ENCODE data around the gene PHF14.

PHF14 gene

DNA sequence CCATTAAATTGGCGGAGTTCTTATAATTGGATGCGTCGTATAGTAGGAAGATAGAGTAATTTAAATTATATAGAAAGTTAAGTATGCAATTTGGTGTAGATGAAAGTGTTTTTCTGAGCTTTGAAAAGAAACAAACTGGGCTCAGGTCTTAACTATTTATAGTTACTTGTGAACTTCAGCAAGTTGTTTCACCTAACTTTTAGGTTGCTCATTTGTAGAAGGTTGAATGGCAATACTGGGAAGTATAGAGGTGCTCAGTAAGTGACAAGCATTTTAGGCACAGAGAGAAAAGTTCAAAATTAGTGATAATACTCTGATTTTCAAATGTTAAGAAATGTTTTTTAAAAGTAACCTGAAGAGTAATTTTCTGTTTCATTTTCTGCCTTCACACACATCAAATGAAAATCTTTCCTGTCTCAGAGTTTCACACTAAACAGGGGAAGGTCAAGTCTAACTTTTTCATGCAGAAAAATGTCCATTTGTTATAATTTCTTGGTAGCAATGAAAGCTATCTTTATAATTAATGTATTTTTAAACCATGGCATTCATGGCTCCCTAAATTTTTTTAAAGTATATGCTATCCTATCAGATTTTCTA lies 146.5 kb downstream of the PHF14 start:
- no peak for FAIRE-seq

DNA sequence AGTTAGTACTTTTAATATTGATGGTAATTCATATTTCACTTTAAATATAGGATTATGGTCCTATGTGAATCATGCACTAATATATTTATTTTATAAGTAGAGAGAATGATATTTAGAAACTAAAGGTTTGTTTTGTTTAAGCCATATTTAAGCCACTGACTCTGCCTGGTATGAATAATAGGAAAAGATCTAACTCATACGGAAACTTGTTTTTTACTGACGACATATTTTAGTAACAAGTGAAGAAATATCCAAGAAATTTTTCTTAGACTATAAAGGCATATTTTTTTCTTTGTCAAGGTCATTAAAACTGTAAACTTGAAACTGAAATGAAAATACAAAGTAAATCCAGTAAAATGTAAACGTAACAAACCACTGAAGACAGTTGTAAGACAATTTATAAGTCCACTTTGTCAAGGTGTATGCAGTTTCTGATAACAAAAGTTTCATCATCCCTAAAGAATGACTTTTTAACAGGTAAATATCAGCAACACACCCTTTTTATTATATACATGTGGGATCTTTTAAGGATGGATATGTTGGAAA lies 147.1 kb downstream of the PHF14 start:
- FAIRE-seq: no peak

DNA sequence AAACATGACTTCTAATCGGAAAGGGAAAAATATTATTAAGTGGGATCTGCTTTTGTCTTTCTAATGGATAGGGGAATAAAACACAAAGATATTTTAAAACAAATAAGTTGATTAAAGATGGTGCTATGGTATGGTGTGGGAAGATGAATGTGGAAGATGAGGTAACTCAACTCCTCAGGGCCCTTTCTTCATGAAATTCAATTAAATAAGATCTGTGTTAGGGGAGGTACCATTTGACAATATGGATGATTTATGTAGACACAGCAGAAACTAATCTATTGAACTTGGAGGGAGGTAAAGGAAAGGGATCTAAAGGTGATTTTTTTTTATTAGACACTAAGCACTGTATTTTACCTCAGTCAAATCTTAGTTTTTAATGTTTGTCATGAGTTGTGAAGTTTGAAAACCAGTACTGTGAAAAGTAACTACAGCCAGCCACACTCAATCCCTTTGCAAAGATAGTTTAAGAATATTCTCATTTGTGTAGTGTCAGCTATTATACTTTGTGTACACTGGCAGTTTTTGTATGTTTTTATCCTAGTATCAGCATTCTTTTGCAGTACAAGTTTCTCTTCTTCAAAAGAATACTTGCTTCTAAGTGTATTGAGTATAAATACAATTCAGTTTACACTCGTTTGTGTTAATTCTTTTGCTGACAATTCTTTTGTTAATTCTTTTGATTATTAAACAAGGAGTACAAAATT lies 151.3 kb downstream of the PHF14 start:
- no peak for FAIRE-seq

DNA sequence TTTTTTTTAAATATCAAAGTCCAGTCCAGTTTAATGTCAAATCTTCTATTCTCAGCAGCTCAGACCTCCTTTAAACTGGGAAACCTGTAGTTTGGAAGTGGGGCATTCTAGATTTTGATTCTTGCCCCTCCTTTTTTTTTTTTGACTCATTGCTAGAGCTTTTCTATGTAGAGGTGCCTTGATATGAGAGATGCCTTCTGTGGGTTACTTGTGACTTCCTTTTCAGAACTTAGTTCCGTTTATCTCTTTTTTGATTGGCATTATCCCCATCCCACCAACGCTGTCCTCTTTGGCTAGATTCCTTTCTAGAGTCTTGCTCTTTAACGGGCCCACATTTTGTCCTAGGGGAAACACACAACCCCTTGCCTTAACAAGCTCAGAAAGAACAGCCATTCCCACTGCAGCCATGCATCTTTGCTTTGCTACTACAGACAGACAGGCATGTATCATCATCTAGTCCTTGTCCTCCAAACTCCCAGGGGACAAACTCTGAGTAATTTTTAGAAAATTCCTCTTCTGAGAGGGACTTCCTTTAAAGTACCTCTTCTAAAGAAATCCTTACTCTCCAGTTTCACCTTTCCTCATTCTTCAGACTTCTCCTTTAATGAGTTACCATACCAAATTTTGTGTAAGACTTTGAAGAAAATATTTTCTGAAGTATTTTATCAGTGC lies 153.6 kb downstream of the PHF14 start:
- FAIRE-seq: no peak

DNA sequence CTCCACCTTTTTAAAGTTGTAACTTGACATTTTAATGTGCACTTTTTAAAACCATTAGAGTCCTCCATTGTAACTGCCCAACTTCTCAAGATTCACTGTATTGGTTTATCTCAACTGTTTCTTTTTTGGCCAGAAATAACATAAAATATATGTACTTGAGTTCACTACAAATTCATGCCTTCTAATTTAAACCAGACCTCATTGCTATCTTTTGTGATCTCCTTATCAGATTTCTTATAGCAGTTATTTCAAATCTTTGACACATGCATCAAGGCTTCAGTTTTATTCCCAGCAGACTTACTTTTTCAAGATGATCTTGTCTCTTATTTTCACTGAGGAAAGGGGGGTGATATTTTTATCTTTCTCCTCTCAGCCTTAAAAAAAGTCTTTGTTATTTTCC lies 154.3 kb downstream of the PHF14 start:
- FAIRE-seq: no peak

DNA sequence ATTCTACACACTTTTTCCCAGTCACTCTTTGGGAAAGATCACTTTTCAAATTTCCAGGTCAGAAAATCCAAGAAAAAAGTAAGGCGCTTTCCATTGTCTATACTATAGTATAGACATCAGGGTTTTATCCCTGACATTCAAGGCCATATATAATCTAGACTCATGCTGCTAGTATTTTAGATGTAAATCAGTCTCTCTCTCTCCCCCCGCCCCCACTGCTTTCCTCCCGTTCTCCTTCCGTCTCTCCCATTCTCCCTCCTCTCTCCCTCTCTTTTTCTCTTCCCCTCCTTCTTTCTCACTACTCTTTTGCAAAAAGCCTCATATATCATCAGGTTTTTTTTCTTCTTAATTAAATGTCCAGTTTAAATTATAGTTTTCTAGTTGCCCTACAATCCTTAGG lies 154.8 kb downstream of the PHF14 start:
- FAIRE-seq: no peak

DNA sequence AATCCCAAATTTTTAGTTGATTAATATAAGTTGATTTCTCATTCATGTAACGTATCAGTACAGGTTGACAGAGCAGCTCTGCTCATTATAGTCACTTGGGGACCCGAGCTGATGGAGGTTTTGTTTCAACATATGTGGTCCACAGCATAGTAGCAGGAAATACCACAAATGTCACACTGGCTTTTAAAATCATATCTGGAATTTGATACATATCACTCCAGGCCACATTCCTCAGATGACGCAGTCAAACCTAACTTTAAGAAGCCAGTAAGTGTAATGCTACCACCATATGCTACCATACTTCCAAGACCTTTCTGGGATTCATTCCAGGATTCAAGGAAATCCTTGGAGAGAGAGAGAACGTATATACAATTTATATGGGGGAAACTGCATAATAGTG lies 156.3 kb downstream of the PHF14 start:
- FAIRE-seq: no peak

DNA sequence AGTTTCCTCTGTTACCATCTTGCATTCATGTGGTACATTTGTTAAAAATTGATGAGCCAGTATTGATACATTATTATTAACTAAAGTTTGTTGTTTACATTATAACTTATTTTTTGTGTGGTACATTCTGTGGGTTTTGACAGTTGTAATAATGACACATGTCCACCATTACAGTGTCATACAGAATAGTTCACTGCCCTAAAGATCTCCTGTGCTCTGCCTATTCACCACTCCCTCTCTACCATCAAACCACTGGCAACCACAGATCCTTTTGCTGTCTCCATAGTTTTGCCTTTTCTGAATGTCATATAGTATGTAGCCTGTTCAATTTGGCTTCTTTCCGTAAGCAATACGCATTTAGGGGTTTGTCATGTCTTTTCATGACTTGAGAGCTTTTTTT lies 156.9 kb downstream of the PHF14 start:
- no peak for FAIRE-seq

DNA sequence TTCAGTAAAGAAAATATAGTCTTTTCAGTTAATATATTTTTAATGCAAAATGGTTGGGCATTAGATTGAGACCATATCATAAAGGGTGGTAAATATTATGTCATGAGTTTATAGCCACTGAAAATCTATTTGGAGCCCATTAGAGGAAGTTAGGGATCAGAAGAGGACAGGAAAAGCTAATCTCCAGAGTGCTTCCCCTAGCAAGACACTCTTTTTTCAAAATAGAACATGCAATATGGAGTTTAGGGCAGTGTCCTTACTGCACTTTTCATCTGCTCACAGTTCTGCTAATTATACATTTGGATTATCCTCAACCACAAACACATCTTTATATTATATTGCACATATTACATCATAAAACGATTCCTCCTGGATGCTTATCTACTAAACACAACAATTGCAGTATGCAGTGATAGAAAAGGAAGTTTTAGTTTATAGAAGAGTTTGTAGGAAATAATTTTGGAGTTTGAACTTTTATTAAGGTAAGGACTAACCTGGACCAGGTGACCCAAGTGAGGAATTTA lies 159.8 kb downstream of the PHF14 start:
- FAIRE-seq: no peak

DNA sequence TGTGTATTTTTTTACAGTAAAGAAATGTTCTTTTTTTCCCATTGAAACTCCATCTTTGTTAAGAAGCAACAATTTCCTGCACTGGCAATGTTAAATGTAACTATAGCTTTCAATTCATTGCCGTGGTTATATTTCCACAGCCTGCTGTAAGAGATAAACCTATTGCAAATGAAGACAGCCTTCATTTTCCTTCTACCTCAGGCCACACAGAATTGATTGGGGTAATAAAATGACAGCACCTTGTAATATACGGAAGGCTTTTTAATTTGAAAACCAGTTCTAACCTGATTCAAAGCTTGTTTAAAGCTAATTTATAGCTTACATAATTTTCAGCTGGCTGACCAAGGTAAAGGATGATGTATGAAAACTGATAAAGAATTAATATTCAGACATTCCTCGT lies 161.9 kb downstream of the PHF14 start:
- FAIRE-seq: no peak

DNA sequence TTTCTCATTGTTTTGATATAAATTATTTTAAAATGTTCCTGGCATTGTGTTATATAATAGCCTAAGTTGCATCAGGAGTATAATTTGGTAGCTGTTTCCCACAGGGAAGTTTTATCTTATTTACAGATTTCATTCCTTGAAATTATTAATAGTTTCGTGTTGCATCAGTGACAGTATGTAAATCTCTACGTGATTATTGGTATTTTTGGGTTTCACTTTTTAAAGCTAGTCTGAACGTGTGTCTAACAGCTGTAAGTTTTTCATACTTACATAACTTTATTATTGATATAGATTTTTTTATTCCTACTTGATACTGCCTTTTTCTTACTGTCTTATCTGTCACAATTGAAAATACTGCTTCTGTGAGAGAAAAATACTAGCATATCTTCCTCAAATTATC lies 167.9 kb downstream of the PHF14 start:
- FAIRE-seq: no peak

DNA sequence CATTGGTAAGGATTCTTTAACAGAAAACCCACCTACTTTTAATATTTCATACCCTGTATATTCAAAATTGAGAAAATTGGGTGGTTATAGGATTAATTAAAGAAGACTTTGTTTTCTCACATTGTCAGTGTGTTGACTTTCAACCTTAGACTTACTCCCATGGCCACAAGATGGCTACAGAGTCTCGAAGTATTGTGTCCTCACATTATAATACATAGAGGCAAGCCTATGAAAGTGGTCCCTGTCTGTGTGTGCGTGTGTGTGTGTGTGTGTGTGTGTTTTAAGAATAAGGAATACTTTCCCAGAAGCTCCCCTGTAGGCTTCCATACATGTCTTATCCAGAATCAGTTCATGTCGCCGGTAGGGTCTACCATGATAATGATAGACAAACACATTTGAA lies 180.0 kb downstream of the PHF14 start:
- FAIRE-seq: no peak

DNA sequence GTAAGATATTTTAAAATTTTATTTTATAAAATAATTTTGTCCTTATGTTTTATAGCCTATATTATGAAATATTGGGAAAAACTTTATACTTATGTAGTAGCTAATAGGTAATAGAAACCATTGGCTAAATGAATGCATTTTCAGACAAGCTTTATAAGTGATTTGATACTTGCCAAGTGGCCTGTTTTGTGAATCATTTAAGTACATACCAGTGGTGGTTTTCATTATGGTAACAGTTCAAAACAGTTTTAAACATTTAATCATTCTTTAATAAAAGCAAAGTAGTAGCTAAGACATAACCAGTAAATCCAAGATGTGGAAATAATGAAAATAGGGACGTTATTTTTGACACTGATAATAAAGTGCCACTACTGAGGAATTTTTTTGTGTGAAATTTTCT lies 182.2 kb downstream of the PHF14 start:
- FAIRE-seq: no peak

DNA sequence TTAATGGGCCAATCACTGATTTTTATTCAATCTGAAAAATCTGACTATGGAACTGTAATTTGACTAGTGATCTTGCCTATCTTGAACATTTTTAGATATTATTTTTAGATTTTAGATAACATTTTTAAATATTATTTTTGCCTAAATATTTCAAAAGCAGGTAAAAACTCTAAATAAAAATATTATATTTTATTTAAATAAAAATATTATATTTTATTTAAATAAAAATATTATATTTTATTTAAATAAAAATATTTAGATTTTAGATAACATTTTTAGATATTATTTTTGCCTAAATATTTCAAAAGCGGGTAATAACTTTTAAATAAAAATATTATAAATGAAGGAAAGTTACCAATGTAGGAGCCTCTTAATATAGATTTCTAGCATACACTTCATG lies 187.8 kb downstream of the PHF14 start:
- FAIRE-seq: peak; percentile 98

DNA sequence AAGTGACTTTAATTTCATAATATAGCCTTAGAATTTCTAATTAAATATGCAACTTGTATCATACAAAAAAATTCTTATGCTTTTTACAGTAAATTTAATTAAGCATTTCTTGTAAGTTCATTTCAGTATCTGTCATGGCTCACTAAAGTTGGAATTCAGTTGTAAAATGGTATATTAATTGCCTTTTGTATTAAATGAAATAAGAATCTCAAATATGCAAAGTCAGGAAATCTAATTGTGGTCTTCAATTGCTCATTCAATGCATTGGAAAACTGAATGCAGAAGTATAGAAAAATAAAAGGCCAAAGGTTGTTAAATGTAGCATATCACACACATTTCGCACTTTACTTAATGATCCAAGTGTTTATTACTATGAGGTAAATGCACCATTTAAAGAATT lies 189.5 kb downstream of the PHF14 start:
- no peak for FAIRE-seq

DNA sequence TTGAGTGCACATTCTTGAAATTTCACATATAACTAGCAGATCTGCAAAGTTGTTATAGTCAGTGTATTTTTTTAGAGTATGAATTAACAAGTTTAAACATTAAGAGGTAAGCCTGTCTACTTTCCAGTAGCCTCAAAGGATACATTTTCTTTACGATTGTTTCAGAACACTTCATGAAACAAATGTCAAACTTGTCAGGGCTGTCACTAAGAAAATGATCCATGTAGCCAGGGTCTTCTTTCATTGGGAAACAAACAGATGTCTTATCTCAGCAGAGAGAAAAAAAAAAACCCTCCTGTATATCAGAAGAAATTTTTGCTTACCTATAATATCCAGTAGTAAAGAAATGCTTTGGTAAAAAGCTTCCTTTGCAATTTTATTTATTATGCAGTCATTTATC lies 192.4 kb downstream of the PHF14 start:
- no peak for FAIRE-seq

DNA sequence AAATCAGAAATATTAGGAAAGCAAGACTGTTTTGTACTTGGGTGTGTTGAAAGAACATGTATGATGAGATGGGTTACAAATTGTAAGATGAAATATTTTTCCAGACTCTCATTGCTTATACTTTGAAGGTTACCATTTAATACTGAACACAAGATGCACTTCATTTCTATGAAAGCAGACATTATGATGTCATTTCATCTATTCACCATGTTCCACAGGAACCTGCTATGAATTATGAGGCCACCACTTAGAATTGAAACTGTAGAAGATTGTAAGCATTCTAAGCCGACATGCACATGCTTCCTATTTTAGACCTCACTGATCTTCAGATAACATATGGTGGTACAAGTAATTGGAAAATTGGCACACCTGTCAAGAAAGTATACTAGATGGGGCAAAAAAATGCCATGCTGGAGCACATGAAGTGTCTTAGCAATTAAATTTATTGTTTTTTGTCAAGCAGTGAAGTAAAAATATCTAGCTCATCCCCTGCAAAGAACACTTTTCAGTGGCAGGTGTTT lies 195.0 kb downstream of the PHF14 start:
- FAIRE-seq: no peak

DNA sequence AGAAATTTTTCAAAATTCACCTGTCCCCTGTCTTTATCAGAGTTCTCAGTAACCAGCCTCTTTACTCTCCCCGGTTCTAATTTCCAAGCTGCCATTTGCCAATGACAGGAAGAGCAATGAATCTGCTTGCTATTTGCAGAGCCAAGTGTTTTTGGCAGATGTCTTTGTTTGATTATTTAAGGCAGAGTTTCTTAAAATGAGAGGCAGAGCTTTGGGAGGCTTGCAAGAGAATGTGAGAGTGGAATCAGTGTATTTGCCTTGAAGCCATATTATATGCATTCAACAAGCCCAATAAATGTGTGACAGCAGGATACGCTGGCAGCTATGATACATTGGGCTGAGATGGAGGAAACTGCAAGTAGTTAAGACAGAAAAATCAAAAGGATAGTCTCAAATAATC lies 196.5 kb downstream of the PHF14 start:
- FAIRE-seq: no peak

DNA sequence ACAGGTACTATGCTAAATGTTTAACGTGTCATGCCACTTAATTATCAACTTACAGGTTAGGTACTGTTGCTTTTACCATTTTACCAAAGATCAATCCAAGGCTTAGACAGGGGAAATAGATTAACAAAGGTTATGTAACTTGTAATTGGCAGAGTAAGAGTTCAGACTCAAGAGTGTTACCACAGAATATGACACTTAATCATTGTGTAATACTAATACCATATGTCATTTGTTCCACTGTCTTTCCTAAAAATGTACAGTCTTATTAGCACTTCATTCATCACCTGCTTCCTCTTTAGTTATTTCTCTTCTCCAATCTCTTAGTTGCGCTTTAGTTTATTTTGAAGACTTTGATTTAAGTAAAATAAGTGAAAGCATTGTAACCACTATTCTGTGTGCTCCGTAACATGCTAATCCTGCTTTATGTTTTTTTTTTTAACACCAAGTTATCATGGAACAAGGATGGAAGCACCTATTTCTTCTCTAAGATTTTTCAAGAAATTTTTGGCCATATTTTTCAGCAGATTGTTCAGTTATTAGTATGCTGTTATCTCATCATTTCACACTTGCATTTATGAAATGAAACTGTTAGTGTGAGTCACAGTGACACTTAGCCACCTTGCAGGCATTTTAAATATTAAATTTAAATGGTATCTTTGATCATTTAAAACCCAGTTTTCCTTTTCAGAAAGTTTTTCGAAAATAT lies 197.3 kb downstream of the PHF14 start:
- no peak for FAIRE-seq

DNA sequence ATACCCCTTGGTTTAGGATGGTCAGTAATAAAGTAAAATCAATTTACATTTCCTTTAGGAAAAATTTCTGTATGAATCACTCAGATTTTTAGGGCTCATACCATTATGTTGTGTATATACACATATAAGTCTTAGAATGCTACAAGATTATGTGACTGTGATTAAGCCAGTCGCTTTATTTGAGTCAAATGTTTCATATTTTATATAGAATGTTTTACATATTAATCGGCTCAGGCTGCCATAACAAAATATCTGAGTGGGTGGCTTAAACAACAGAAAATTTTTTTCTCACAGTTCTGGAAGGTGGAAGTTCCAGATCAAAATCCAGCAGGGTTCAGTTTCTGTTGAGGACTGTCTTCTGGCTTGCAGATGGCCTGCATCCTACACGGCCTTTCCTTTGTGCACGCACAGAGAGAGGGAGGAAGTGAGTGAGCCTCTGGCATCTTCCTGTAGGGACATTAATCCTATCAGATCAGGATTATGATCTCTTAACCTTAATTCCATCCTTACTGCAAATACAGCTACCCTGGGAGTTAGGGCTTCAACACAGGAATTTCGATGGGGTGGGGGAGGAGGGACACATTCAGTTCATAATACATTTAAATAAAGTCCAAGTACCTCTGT lies 198.0 kb downstream of the PHF14 start:
- FAIRE-seq: no peak

DNA sequence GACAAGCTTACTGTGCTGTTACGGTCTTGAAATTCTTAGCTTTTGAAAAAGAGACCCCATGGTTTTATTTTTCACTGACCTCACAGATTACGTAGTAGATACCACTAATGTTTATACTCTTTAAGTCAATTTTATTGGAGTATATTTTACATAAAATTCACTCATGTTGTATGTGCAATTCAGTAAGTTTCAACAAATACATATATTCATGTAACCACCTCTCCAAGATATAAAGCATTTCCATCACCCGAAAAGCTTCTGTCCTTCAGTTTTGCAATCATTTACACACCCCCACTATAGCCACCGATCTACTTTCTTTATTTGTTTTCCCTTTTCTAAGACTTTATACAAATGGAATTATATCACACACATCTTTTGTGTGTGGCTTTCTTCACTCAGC lies 199.2 kb downstream of the PHF14 start:
- no peak for FAIRE-seq

DNA sequence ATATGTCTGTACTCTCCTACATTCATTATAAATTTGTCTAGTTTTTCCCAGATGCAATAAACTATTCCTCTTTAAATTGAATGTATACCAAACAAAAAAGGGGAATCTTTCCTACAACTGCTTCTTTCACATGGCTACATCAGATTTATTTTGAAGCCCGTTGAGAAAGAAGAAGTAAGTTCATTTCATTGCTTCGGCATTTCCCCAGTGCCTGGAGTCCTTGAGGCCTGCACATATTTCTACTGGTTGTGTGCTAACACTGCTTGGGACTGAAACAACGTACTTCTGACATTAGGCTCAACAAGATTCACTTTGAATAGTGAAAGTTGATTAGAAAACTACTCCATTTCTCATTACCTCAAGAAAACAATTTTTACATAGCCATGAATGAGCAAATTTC lies 201.7 kb downstream of the PHF14 start:
- FAIRE-seq: no peak

DNA sequence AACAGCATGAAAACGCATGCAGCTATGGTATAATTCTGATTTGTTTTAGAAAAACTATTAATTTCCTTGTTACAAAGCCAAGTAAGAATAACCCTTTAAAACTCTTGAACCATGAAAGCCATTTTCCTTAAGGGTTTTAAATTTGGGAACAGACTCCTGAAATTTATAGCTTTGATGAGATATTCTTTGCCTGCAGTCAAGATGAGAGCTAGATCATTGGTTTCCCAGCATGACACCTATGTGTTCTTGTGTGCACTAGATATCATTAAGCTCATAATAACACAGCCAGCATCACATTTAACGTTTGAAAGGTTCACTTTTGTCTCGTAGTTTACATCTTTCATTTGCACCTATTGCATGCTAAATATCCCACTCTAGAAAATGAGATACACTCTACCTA lies 202.2 kb downstream of the PHF14 start:
- no peak for FAIRE-seq

All from TTC549 (cell line).